NCI-H1436 treated with DMSO at 0.1 percent for 48 hours (cell line): ENCODE measurements around the gene CYP2A13.
"Not testable (repeated sequence)": the region's sequence is repeated elsewhere in the genome, so short reads cannot be mapped to it uniquely, and the experiment has no call there.

ENCODE experiments used
- DNase-seq: peaks from one replicate; lab custom pipeline; 2025; lab: John Stamatoyannopoulos, UW

CYP2A13 gene

GRCh38 chr19:41120929-41121911 lies 33.0 kb downstream of the CYP2A13 start:
- DNase-seq, result not testable (repeated sequence)

GRCh38 chr19:41122846-41123245 lies 34.6 kb downstream of the CYP2A13 start:
- DNase-seq, result not testable (repeated sequence)

- no peak for DNase-seq
Measured at GRCh38 chr19:41123716-41124294, 35.6 kb downstream of the CYP2A13 start.

GRCh38 chr19:41126765-41127203 lies 38.5 kb downstream of the CYP2A13 start:
- not testable (repeated sequence) for DNase-seq

GRCh38 chr19:41127362-41127761 lies 39.1 kb downstream of the CYP2A13 start:
- not testable (repeated sequence) for DNase-seq

- not testable (repeated sequence) for DNase-seq
Measured at GRCh38 chr19:41127801-41128300, 39.6 kb downstream of the CYP2A13 start.

GRCh38 chr19:41128692-41129091 lies 40.4 kb downstream of the CYP2A13 start:
- no peak for DNase-seq

GRCh38 chr19:41131186-41131585 lies 42.9 kb downstream of the CYP2A13 start:
- no peak for DNase-seq

- DNase-seq, result no peak
Measured at GRCh38 chr19:41133260-41133659, 45.0 kb downstream of the CYP2A13 start.

- no peak for DNase-seq
Measured at GRCh38 chr19:41134616-41135015, 46.4 kb downstream of the CYP2A13 start.

GRCh38 chr19:41135390-41136384 lies 47.4 kb downstream of the CYP2A13 start:
- DNase-seq, result not testable (repeated sequence)

- no peak for DNase-seq
Measured at GRCh38 chr19:41136636-41137455, 48.6 kb downstream of the CYP2A13 start.

- DNase-seq, result no peak
Measured at GRCh38 chr19:41144403-41144802, 56.2 kb downstream of the CYP2A13 start.
